HepG2 (cell line): Measurements from ENCODE around the gene PIEZO1. TPM values are rescaled to one million over a fixed set of nuclear protein-coding genes. Genes with fewer than 3 reads are reported as not detected.

Experiments used
- AGO1 ChIP-seq: fragments of 200-400 bp; formaldehyde crosslinking; IDR thresholded peaks from 2 replicates; pipeline ENCODE4 v1.6.1; 2017; ENCODE audit warnings: mild to moderate bottlenecking, low read depth, low read length, moderate library complexity; ENCODE audit not compliant: poor library complexity, severe bottlenecking
- E2F5 ChIP-seq: sonication (generic); formaldehyde crosslinking; conservative IDR thresholded peaks from 2 replicates; pipeline ENCODE4 v1.4.0; 2020; ENCODE audit warnings: missing genetic modification reagents
- GABPB1 ChIP-seq: IDR thresholded peaks from 2 replicates; pipeline ENCODE4 v1.6.1; 2016; ENCODE audit warnings: mild to moderate bottlenecking, missing genetic modification reagents, moderate library complexity, missing compliant biosample characterization
- KLF15 ChIP-seq: sonication (generic); formaldehyde crosslinking; IDR thresholded peaks from 2 replicates; pipeline ENCODE4 v1.8.1; 2023; ENCODE audit warnings: borderline replicate concordance, mild to moderate bottlenecking, inconsistent platforms, missing genetic modification reagents, mixed read lengths
- MTF1 ChIP-seq: sonication (generic); formaldehyde crosslinking; IDR thresholded peaks from 2 replicates; pipeline ENCODE4 v1.5.0; 2020; ENCODE audit warnings: missing genetic modification reagents
- NFKB2 ChIP-seq: sonication (generic); formaldehyde crosslinking; IDR thresholded peaks from 2 replicates; pipeline ENCODE4 v1.4.0; 2020; ENCODE audit warnings: missing genetic modification reagents, borderline replicate concordance
- PPARG ChIP-seq: conservative IDR thresholded peaks from 2 replicates; pipeline ENCODE4 v1.6.1; 2016; ENCODE audit warnings: missing biosample characterization, missing genetic modification reagents
- ZBTB25 ChIP-seq: IDR thresholded peaks from 2 replicates; pipeline ENCODE4 v1.6.1; 2018; ENCODE audit warnings: missing genetic modification reagents
- ZEB1 ChIP-seq: IDR thresholded peaks from 2 replicates; pipeline ENCODE4 v1.6.1; 2012; ENCODE audit warnings: mild to moderate bottlenecking, low read depth, inconsistent platforms; ENCODE audit not compliant: insufficient replicate concordance
- ZNF572 ChIP-seq: sonication (generic); formaldehyde crosslinking; IDR thresholded peaks from 2 replicates; pipeline ENCODE4 v1.5.1; 2020; ENCODE audit warnings: mild to moderate bottlenecking, missing genetic modification reagents
- ZNF616 ChIP-seq: sonication (generic); formaldehyde crosslinking; IDR thresholded peaks from 2 replicates; pipeline ENCODE4 v1.5.0; 2020; ENCODE audit warnings: low read depth, mild to moderate bottlenecking, missing genetic modification reagents
- ZNF770 ChIP-seq: sonication (generic); formaldehyde crosslinking; IDR thresholded peaks from 2 replicates; pipeline ENCODE4 v1.5.0; 2020; ENCODE audit warnings: mild to moderate bottlenecking, missing genetic modification reagents
- ZNF781 ChIP-seq: sonication (generic); formaldehyde crosslinking; IDR thresholded peaks from 2 replicates; pipeline ENCODE4 v1.5.1; 2020; ENCODE audit warnings: borderline replicate concordance, mild to moderate bottlenecking, missing genetic modification reagents; ENCODE audit errors: not compliant biosample characterization
- ZNF891 ChIP-seq: sonication (generic); formaldehyde crosslinking; IDR thresholded peaks from 2 replicates; pipeline ENCODE4 v1.5.0; 2020; ENCODE audit warnings: mild to moderate bottlenecking, missing genetic modification reagents
- polyA plus RNA-seq, 8 experiments: library from polyadenylated mRNA; depleted of rRNA in 3 of 8; stranded (reverse) in 7 of 8; unstranded in 1 of 8; fragments of >200 nt; fragmentation: Illumina TruSeq in 4 of 8; extraction: Trizol in 4 of 8; gene quantifications; 2 replicates each; pipeline versions ENCODE4 v1.2.1 to v1.2.3, GENCODE V29; 2011 to 2016; ENCODE audit warnings: low read depth in 4 of 8, missing spikeins in 1 of 8, mixed read lengths in 1 of 8; ENCODE audit not compliant: insufficient read depth in 1 of 8
- total RNA-seq, 5 experiments: library from RNA; depleted of rRNA; stranded (reverse); fragments of >200 nt; fragmentation: Illumina TruSeq; extraction: Trizol; gene quantifications; 2 replicates each; pipeline ENCODE4 v1.2.3, GENCODE V29; 2016; ENCODE audit warnings: low read depth in 1 of 5
- TF ChIP-seq, protein P1 (sequence below): sonication (generic); formaldehyde crosslinking; IDR thresholded peaks from 2 replicates; pipeline ENCODE4 v1.8.1; 2023; ENCODE audit warnings: mild to moderate bottlenecking, missing genetic modification reagents
- TF ChIP-seq, protein P2 (sequence below): IDR thresholded peaks from 2 replicates; pipeline ENCODE4 v1.6.1; 2012; ENCODE audit warnings: low read depth, low read length, improper control_type of control experiment
- TF ChIP-seq, protein P3 (sequence below): sonication (generic); formaldehyde crosslinking; IDR thresholded peaks from 2 replicates; pipeline ENCODE4; 2020; ENCODE audit warnings: missing genetic modification reagents, mild to moderate bottlenecking, borderline replicate concordance

PIEZO1 gene
- total and polyA plus RNA-seq, 2 of the 13 experiments (the other 11 are each of a cell fraction or from before 2014, with no cell fraction given) = 67.9 to 85.0 TPM

- TF ChIP-seq, protein P1, sequence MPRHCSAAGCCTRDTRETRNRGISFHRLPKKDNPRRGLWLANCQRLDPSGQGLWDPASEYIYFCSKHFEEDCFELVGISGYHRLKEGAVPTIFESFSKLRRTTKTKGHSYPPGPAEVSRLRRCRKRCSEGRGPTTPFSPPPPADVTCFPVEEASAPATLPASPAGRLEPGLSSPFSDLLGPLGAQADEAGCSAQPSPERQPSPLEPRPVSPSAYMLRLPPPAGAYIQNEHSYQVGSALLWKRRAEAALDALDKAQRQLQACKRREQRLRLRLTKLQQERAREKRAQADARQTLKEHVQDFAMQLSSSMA (CRISPR knock-in tag) = no peak
- TF ChIP-seq E2F5 (CRISPR knock-in tag) (no peak), AGO1 (peak; percentile 34), MTF1 (CRISPR knock-in tag) (no peak), ZNF781 (CRISPR knock-in tag) (peak; percentile 31), ZNF616 (no peak), ZNF891 (CRISPR knock-in tag) (no peak), GABPB1 (CRISPR knock-in tag) (no peak; the same call in 1 of the 2 replicates), KLF15 (no peak), NFKB2 (no peak), PPARG (CRISPR knock-in tag) (peak; percentile 58; the same call in 1 of the 2 replicates), ZEB1 (no peak), ZNF572 (CRISPR knock-in tag) (0 out of 2 replicates have a peak, but pooled peaks have one; percentile 65), ZBTB25 (CRISPR knock-in tag) (no peak), ZNF770 (CRISPR knock-in tag) (no peak)
- TF ChIP-seq, protein P2, sequence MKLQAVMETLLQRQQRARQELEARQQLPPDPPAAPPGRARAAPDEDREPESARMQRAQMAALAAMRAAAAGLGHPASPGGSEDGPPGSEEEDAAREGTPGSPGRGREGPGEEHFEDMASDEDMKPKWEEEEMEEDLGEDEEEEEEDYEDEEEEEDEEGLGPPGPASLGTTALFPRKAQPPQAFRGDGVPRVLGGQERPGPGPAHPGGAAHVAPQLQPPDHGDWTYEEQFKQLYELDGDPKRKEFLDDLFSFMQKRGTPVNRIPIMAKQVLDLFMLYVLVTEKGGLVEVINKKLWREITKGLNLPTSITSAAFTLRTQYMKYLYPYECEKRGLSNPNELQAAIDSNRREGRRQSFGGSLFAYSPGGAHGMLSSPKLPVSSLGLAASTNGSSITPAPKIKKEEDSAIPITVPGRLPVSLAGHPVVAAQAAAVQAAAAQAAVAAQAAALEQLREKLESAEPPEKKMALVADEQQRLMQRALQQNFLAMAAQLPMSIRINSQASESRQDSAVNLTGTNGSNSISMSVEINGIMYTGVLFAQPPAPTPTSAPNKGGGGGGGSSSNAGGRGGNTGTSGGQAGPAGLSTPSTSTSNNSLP = no peak
- TF ChIP-seq, protein P3, sequence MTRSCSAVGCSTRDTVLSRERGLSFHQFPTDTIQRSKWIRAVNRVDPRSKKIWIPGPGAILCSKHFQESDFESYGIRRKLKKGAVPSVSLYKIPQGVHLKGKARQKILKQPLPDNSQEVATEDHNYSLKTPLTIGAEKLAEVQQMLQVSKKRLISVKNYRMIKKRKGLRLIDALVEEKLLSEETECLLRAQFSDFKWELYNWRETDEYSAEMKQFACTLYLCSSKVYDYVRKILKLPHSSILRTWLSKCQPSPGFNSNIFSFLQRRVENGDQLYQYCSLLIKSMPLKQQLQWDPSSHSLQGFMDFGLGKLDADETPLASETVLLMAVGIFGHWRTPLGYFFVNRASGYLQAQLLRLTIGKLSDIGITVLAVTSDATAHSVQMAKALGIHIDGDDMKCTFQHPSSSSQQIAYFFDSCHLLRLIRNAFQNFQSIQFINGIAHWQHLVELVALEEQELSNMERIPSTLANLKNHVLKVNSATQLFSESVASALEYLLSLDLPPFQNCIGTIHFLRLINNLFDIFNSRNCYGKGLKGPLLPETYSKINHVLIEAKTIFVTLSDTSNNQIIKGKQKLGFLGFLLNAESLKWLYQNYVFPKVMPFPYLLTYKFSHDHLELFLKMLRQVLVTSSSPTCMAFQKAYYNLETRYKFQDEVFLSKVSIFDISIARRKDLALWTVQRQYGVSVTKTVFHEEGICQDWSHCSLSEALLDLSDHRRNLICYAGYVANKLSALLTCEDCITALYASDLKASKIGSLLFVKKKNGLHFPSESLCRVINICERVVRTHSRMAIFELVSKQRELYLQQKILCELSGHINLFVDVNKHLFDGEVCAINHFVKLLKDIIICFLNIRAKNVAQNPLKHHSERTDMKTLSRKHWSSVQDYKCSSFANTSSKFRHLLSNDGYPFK (CRISPR knock-in tag) = peak; percentile 11; the same call in 1 of the 2 replicates
Measured at GRCh38 chr16:88760424-88761142, 24.4 kb downstream of the PIEZO1 start (continued).
